ENCODE data around the gene MAP3K3.

MAP3K3 gene

GRCh38 chr17:63694950-63695773, 72.9 kb downstream of the MAP3K3 start:
- no peak for DNase-seq

DNA sequence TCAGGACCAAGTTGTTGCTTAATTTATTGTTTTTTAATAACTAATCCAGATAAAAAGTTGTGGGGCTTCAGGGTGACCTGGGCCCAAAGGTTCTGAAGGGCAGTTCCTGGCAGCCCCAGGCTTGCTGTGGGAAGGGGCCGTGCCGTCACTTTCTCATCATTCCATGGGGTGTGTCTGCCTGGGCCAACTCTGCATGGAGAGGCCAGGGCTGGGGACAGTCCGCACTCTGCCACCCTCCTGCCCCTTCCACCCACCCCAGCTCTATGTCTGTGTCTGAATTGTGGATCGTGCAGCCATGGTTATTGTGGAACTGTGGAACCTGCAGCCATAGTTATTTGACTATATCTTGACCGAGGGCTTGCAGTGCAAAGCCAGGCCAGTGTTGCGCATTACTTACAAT, 73.7 kb downstream of the MAP3K3 start:
- no peak for DNase-seq

DNA sequence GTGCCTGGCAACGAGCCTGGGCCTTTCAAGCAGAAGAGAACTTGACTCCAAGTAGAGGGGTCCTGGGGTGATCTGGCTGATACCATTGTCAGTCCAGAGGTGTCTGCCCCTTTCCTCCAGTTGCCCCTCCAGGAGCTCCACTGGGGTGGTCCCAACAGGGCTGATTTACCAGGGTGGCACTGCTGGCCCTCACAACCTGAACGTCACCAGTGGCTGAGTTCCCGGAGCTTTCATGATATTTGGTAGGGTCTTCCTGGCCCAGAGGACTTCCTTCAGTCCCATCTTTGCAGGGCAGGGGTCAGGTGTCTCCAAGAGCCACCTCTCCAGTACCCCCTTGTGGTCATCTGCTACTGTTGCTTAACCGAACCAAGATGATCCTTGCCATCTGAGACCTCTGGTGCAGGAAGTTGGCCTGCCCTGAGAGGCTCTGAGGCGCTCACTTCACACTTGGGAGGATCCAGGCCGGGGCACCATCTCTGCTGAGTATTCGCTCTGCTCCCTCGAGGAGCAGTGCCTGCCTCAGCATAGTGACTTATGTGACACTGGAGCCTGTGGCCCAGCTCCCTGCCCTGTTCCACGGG, 74.3 kb downstream of the MAP3K3 start:
- DNase-seq: peak in 2 of 4 experiments; percentile 21 to 36

- DNase-seq: peak; percentile 43 to 80 (median 62)
Measured at GRCh38 chr17:63697341-63698286, 75.4 kb downstream of the MAP3K3 start.

DNA sequence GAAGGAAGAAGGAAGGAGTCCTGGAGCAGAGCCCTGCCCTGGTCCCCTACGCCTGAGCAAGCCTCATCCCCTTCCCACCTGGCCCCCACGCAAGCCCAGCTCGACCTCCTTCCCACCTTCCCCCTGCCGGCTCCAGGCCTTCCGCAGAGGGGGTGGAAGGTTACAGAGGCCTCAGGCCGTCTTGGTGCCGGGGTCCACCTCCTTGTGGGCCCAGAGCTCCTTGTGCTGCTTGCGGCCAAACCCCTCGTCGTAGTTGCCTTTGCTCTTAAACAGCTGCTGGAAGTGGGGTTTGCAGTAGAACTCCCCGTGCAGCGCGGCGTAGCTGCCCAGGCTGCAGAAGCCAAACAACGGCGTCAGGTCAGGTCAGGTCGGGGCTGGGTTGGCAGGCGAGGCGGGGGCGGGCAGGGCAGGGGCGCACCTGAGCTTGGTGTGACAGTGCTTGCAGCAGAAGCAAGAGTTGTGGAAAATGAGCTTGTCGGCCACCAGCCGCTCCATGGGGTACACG, 76.2 kb downstream of the MAP3K3 start:
- peak in 1 of 4 experiments; percentile 41 for DNase-seq

DNA sequence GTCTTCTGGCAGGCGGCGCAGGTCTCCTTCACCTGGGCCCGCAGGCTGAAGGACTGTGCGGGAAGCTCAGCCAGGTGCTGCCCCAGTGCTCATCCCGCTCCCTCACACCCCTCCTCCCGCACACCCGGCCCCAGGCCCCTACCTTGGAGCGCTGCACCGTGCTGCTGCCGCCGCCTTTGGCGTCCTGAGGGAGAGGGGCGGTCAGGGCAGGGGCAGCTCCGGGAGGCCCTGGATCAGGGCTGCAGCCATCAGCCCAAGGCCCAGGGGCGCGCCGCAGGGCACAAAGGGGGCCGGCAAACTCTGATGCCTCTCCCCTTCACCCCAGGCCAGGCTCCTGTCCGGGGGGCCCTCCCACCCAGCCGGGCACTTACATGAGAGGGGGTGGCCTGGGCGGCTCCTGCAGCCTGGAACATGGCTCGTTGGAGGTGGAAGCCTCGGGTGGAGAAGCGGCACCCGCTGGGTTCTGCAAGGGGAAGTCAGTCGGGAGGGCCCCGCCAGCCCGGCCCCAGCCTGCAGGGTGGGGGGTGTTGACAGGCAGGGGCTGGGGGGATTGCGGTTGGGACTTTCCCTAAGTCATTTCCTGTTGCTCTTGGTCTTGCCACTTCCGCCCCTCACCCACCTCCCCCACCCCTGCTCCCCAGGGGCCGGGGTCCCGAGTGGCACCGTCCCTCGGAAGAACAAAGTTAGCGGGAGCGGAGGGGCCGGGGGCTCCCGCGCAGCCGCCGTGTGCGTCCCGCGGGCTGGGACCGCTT, 76.8 kb downstream of the MAP3K3 start:
- DNase-seq: peak; percentile 42 to 91 (median 66)

DNA sequence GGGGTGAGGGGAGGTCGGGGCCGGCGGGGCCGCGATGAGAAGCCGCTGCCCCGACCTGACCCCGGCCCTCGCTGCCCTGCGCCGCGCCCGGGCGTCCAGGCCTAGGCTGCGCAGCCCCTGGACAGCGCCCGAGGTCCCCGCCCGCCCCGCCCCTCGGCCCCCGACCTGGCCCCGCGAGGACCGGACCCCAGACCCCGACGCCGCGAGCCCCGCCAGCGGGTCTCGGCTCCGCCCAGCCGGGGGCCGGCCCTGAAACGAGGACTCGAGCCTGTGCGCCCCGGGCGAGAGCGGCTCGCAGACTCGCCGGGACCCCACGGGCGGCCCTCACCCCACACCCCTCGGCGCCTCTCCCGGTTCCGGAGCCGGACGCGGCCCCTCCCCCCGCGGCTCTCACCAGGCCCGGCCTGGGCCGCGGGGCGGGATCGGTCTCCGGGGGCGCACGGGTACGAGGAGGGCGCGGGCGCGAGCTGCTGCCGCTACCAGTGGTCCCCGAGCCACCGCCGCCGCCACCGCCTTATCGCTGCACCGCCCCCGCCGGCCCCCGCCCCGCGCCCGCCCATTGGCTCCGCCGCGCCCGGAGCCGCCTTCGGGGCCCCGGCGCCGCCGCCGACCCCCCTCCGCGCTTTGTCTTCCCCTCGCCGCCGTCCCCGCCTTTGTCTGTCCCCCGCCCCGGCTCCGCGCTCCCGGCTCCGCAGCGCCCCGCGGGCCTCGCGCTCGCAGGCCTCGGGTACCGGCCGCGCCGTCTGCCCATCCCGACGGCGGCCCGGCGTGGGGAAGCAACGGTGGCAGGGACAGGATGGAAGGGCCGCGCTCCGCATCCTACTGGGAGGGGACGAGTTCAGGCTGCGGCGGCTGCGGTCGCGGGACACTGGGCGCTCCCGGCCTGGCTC, 77.7 kb downstream of the MAP3K3 start, which contains the start of gene LIMD2:
Gene LIMD2 (minus strand): TSS at position 488 of the 890 bp plus-strand sequence. CDS start 827 bp downstream, outside the sequence.
- DNase-seq: peak; percentile 49 to 94 (median 76)

DNA sequence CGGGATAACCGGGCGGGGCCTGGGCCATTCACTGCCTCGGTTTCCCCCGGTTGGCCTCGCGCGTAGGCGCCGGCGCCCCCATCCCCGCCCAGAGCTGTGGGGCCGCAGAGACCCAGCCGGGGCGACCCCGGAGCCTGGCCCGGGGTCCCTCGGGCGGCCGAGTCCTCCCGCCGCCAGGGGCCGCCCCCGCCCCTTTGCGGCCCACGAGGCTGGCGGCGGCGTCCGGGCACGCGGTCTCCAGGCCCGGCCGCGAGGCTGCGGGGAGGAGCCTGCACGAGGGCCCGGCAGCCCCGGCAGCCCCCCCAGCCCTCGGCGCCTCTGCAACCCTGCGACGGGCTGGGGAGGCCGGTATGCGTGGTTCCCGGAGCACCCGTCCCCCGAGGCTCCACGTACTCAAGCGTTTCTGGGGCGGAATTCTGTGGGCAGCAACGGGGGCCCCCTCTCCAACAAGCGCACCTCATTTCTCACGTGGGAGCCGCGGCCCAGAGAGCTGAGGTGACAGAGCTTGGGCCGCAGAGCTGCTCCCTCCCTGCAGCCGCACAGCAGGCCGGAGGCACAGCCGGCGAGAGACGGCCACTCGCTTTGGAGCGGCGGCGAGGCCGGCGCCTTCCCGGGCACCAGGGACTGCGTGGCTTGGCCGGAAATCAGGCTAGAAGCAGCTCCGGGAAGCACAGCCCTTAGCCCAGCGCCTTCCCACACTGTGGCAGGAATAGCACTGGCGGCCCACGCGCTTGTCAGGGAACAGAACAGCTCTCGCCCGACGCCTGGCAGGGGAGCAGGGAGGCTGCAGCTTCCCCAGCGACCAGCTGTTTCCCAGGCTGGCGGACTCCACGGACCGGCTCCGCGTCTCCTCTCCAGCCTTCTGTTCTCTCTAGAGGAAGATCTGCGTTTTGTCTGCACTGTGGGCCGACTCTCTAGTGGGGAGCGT, 78.6 kb downstream of the MAP3K3 start:
- DNase-seq: peak in 2 of 4 experiments; percentile 39 to 60

- DNase-seq: no peak
Measured at GRCh38 chr17:63701456-63701820, 79.2 kb downstream of the MAP3K3 start.

- DNase-seq: peak; percentile 28 to 77 (median 56)
Measured at GRCh38 chr17:63701868-63702720, 79.9 kb downstream of the MAP3K3 start.

GRCh38 chr17:63702721-63703015, 80.5 kb downstream of the MAP3K3 start:
- no peak for DNase-seq

GRCh38 chr17:63703029-63703428, 80.8 kb downstream of the MAP3K3 start:
- no peak for DNase-seq

GRCh38 chr17:63703556-63704258, 81.5 kb downstream of the MAP3K3 start:
- no peak for DNase-seq

- no peak for DNase-seq
Measured at GRCh38 chr17:63704259-63704576, 82.0 kb downstream of the MAP3K3 start.

DNA sequence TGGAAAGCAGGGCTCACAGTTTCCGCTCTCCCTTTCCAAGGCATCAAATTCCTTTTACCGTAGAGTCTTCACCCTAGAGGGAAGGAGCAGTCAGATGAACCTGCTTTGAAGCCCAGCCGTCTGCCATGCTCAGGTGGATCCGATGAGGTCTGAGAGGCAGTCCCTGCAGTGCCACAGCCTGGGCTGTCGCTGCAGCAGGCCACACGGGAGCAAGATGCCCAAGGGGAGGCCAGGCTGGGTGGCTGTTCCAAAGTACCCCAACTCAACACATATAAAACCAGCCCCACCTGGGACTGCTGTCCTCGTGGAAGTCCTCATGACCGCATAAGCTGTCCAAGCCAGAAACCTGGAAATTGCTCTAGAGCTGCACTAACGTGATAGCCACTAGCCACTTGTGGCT, 82.6 kb downstream of the MAP3K3 start:
- no peak for DNase-seq

DNA sequence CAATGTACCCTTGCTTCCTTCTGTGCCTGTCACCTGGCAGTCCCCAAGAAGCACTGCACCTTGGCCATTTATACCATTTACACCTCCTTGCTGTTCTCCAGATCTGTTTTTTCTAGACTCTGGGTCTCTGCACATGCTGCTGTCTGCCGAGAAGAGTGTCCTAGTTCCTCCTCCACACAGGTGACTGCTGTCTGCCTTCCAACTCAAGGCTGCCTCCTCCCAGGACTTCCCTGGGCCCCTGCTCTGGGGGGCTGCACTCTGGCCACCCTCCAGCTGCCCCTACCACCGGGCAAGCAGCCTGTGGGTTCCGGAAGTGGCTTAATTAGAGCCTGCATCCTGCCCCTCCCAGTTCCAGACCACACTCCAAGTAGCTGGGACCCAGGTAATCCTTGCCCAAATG, 83.4 kb downstream of the MAP3K3 start:
- no peak for DNase-seq

- DNase-seq: no peak
Measured at GRCh38 chr17:63706336-63707082, 84.3 kb downstream of the MAP3K3 start.

DNA sequence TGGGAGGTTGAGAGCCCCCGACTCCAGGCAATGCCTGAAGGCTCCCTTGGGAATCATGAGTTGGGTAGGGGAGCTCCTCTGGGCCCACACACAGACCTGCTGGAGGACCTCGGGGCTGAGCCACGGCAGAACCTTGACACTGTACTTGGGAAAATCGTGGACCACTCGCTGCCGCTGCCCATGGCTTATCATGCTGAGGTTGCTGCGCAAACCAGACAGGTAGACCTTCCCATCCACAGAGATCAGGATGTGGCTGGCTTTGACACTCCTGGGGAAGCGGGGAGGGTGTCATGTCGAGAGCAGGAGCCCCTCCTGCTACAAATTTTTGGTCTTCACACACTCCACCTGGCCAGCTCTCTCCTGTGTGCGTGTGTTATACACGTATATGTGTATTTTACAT, 84.9 kb downstream of the MAP3K3 start:
- no peak for DNase-seq
